Gastrocnemius medialis (tissue), 4 donors: ENCODE data around the gene UTP3.

ENCODE experiments used
- POLR2A ChIP-seq, 2 donors: fragments of 450-650 bp; IDR thresholded peaks; one replicate each; pipeline ENCODE4 v1.6.1; 2017; ENCODE audit warnings: antibody characterized with exemption in 2 of 2, mild to moderate bottlenecking in 2 of 2, moderate library complexity in 2 of 2
- TF ChIP-seq, protein P1 (sequence below), 5 experiments: fragments of 450-650 bp in 3 of 5; fragments of 200-600 bp in 2 of 5; sonication (generic) in 2 of 5; IDR thresholded peaks in 4 of 5; conservative IDR thresholded peaks in 1 of 5; 1 replicate in 4 of 5; 2 replicates in 1 of 5; pipeline ENCODE4 v1.5.1; 2016 to 2019; ENCODE audit warnings: antibody characterized with exemption in 5 of 5, mild to moderate bottlenecking in 3 of 5, moderate library complexity in 3 of 5

DNA sequence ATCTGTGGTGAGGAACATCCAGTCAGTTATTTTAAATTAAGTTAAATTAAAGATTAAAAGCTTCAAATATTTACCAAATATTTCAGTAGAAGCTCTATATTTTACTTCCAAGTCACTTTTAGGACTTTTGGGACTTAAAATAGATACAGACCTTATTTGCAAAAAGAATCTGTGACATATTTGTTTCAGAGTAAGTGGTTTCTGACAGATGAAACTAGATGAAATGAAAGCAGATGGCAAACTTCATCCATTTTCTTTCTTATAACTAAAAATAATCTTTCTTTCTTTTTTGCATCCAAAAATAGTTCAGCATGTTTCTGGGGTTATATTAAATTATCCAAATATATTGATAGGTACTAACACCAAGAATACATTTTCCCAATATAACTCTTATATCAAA, 6.6 kb upstream of the UTP3 start:
- TF ChIP-seq, protein P1, sequence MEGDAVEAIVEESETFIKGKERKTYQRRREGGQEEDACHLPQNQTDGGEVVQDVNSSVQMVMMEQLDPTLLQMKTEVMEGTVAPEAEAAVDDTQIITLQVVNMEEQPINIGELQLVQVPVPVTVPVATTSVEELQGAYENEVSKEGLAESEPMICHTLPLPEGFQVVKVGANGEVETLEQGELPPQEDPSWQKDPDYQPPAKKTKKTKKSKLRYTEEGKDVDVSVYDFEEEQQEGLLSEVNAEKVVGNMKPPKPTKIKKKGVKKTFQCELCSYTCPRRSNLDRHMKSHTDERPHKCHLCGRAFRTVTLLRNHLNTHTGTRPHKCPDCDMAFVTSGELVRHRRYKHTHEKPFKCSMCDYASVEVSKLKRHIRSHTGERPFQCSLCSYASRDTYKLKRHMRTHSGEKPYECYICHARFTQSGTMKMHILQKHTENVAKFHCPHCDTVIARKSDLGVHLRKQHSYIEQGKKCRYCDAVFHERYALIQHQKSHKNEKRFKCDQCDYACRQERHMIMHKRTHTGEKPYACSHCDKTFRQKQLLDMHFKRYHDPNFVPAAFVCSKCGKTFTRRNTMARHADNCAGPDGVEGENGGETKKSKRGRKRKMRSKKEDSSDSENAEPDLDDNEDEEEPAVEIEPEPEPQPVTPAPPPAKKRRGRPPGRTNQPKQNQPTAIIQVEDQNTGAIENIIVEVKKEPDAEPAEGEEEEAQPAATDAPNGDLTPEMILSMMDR (IDR thresholded peaks at IDR 0.05 in 4 of 5, conservative IDR thresholded peaks at IDR 0.05 in 1 of 5): no peak
- TF ChIP-seq POLR2A (IDR thresholded peaks at IDR 0.05): no peak
